HepG2 (cell line): Measurements from ENCODE around the gene NAV2. TPM values are rescaled to one million over a fixed set of nuclear protein-coding genes. Genes with fewer than 3 reads are reported as not detected.

Experiments used
- ATAC-seq: fragments of 200-7000 bp; cut with Tn5 transposase; 3 replicates; pipeline ENCODE4 v1.9.1; 2020; ENCODE audit warnings: mild to moderate bottlenecking, moderate library complexity
- BruUV-seq: library from RNA; stranded (reverse); fragments of 400-500 nt; replicated peaks from 2 replicates; lab custom pipeline; 2021; lab: Mats Ljungman, UMichigan
- CTCF ChIA-PET: fragments of 300-600 bp; formaldehyde crosslinking; extraction: SDS; loops from one replicate; lab custom pipeline; 2021; ENCODE audit warnings: low total read pairs, inconsistent platforms, low intra/inter-chr PET ratio; lab: Yijun Ruan, JAX
- POLR2A ChIA-PET: fragments of 350-600 bp; sonication (Branson Sonifier 250); formaldehyde crosslinking; loops from one replicate; lab custom pipeline; 2020; ENCODE audit warnings: antibody characterized with exemption, inconsistent platforms; lab: Yijun Ruan, JAX
- DNase-seq: peaks from one replicate; pipeline ENCODE4 v3.0.0-alpha.2; 2015; ENCODE audit warnings: low spot score
- FAIRE-seq: peaks from 3 replicates; lab custom pipeline; 2011; peaks lifted over from hg19 to GRCh38; lab: Jason Lieb, UNC
- H2AFZ ChIP-seq: one replicate; pipeline ENCODE4 v1.6.1; 2011; ENCODE audit warnings: low read length, inconsistent platforms
- H3K27ac ChIP-seq: fragments of 300-600 bp; 3 replicates; pipeline ENCODE4 v1.8.0; 2011; ENCODE audit warnings: mixed run types, mild to moderate bottlenecking, mixed read lengths, low read length, inconsistent platforms; ENCODE audit not compliant: insufficient read depth; ENCODE audit errors: extremely low read length
- H3K27me3 ChIP-seq, 2 experiments: fragments of 200-600 bp in 1 of 2; 2 replicates in 1 of 2; 3 replicates in 1 of 2; pipeline versions ENCODE4 v1.6.0 to v1.8.0; 2011; ENCODE audit warnings: low read length in 2 of 2, mild to moderate bottlenecking in 2 of 2, moderate library complexity in 2 of 2, inconsistent platforms in 1 of 2; ENCODE audit not compliant: insufficient read depth in 2 of 2, control insufficient read depth in 1 of 2
- H3K36me3 ChIP-seq, 2 experiments: fragments of 200-600 bp in 1 of 2; replicated peaks in 1 of 2; 2 replicates in 1 of 2; 3 replicates in 1 of 2; pipeline versions ENCODE4 v1.5.1 to v1.8.0; 2011; ENCODE audit warnings: low read length in 2 of 2, inconsistent platforms in 1 of 2; ENCODE audit not compliant: insufficient read depth in 2 of 2, control insufficient read depth in 1 of 2
- H3K4me1 ChIP-seq: 2 replicates; pipeline ENCODE4 v1.5.1; 2012; ENCODE audit warnings: low read length, inconsistent platforms; ENCODE audit not compliant: insufficient read depth
- H3K4me2 ChIP-seq: 2 replicates; pipeline ENCODE4 v1.6.0; 2011; ENCODE audit warnings: low read depth, low read length, inconsistent platforms
- H3K4me3 ChIP-seq, 3 experiments: fragments of 200-600 bp in 1 of 3; sonication (generic), shearing (Covaris generic) in 1 of 3; replicated peaks in 1 of 3; 2 replicates each; pipeline ENCODE4 v1.5.1; 2011 to 2016; ENCODE audit warnings: low read length in 3 of 3, inconsistent platforms in 2 of 3, low read depth in 2 of 3, mild to moderate bottlenecking in 2 of 3, control low read depth in 1 of 3, mixed read lengths in 1 of 3; ENCODE audit not compliant: insufficient read depth in 1 of 3
- H3K79me2 ChIP-seq: one replicate; pipeline ENCODE4 v1.6.1; 2011; ENCODE audit warnings: low read length, inconsistent platforms; ENCODE audit not compliant: insufficient read depth
- H3K9ac ChIP-seq: 2 replicates; pipeline ENCODE4 v1.6.0; 2011; ENCODE audit warnings: mild to moderate bottlenecking, low read depth, low read length, inconsistent platforms; ENCODE audit not compliant: insufficient read depth
- H3K9me3 ChIP-seq: 2 replicates; pipeline ENCODE4 v1.5.1; 2012; ENCODE audit warnings: mild to moderate bottlenecking, low read length
- H4K20me1 ChIP-seq: 2 replicates; pipeline ENCODE4 v1.6.0; 2011; ENCODE audit warnings: inconsistent platforms, mild to moderate bottlenecking, low read length, moderate library complexity; ENCODE audit not compliant: insufficient read depth
- EP300 ChIP-seq, 3 experiments: sonication (generic) in 1 of 3; formaldehyde crosslinking in 1 of 3; IDR thresholded peaks; 2 replicates each; pipeline versions ENCODE4 v1.5.1 to v1.6.1; 2011 to 2020; ENCODE audit warnings: low read depth in 2 of 3, low read length in 2 of 3, borderline replicate concordance in 1 of 3, improper control_type of control experiment in 1 of 3, mild to moderate bottlenecking in 1 of 3, missing genetic modification reagents in 1 of 3, moderate library complexity in 1 of 3
- GTF3A ChIP-seq: sonication (generic); formaldehyde crosslinking; conservative IDR thresholded peaks from 2 replicates; pipeline ENCODE4 v1.4.0; 2020; ENCODE audit warnings: mild to moderate bottlenecking, missing genetic modification reagents
- HIVEP1 ChIP-seq: sonication (generic); formaldehyde crosslinking; IDR thresholded peaks from 2 replicates; pipeline ENCODE4 v1.4.0; 2020; ENCODE audit warnings: mild to moderate bottlenecking, missing genetic modification reagents
- MIXL1 ChIP-seq: IDR thresholded peaks from 2 replicates; pipeline ENCODE4 v1.6.1; 2016
- NAIF1 ChIP-seq: sonication (generic); formaldehyde crosslinking; IDR thresholded peaks from 2 replicates; pipeline ENCODE4 v1.5.0; 2020; ENCODE audit warnings: mild to moderate bottlenecking, missing genetic modification reagents, borderline replicate concordance
- PCBP2 ChIP-seq: fragments of 200-400 bp; formaldehyde crosslinking; optimal IDR thresholded peaks from 2 replicates; pipeline ENCODE3; 2018; ENCODE audit warnings: low read length, low read depth; ENCODE audit not compliant: poor library complexity, severe bottlenecking
- POLR2G ChIP-seq: fragments of 200-400 bp; formaldehyde crosslinking; IDR thresholded peaks from 2 replicates; pipeline ENCODE4 v1.6.1; 2018; ENCODE audit warnings: mild to moderate bottlenecking, low read depth, low read length, moderate library complexity
- RARA ChIP-seq: IDR thresholded peaks from 2 replicates; pipeline ENCODE4 v1.6.1; 2016; ENCODE audit warnings: missing genetic modification reagents, missing compliant biosample characterization
- STAG1 ChIP-seq: sonication (generic); formaldehyde crosslinking; IDR thresholded peaks from 2 replicates; pipeline ENCODE4 v1.4.0; 2020; ENCODE audit warnings: missing genetic modification reagents
- ZBTB4 ChIP-seq: sonication (generic); formaldehyde crosslinking; IDR thresholded peaks from 2 replicates; pipeline ENCODE4 v1.4.0; 2020; ENCODE audit warnings: missing genetic modification reagents, mild to moderate bottlenecking, borderline replicate concordance
- ZFP37 ChIP-seq: sonication (generic); formaldehyde crosslinking; IDR thresholded peaks from 2 replicates; pipeline ENCODE4 v1.4.0; 2020; ENCODE audit warnings: missing genetic modification reagents, borderline replicate concordance
- ZNF10 ChIP-seq: sonication (generic); formaldehyde crosslinking; IDR thresholded peaks from 2 replicates; pipeline ENCODE4 v1.4.0; 2020; ENCODE audit warnings: mild to moderate bottlenecking, low read depth, missing genetic modification reagents, borderline replicate concordance
- ZNF180 ChIP-seq: sonication (generic); formaldehyde crosslinking; IDR thresholded peaks from 2 replicates; pipeline ENCODE4 v1.4.0; 2020; ENCODE audit warnings: low read depth, missing genetic modification reagents, borderline replicate concordance
- ZNF563 ChIP-seq: sonication (generic); formaldehyde crosslinking; IDR thresholded peaks from 2 replicates; pipeline ENCODE4 v1.8.0; 2022; ENCODE audit warnings: mild to moderate bottlenecking, moderate library complexity, missing genetic modification reagents
- ZNF576 ChIP-seq: sonication (generic); formaldehyde crosslinking; IDR thresholded peaks from 2 replicates; pipeline ENCODE4 v1.4.0; 2020; ENCODE audit warnings: mild to moderate bottlenecking, missing genetic modification reagents
- ZNF598 ChIP-seq: sonication (generic); formaldehyde crosslinking; IDR thresholded peaks from 2 replicates; pipeline ENCODE4 v1.5.1; 2020; ENCODE audit warnings: mild to moderate bottlenecking, missing genetic modification reagents, borderline replicate concordance
- ZNF776 ChIP-seq: sonication (generic); formaldehyde crosslinking; IDR thresholded peaks from 2 replicates; pipeline ENCODE4 v1.4.0; 2020; ENCODE audit warnings: mild to moderate bottlenecking, missing genetic modification reagents
- WGBS: methylation state at CpG from one replicate; pipeline ENCODE4 v1.1.6; 2017; ENCODE audit warnings: low lambda C conversion rate; 5-methylcytosine and 5-hydroxymethylcytosine counted together
- in situ Hi-C: cut with HindIII; loops from 2 replicates; pipeline ENCODE4 v1.10.0; 2017; ENCODE audit warnings: low pct_unique_long_range_greater_than_20kb; ENCODE audit not compliant: extremely low pct_ligation_motif_present
- intact Hi-C: fragments of 100-400 bp; cut with micrococcal nuclease; formaldehyde crosslinking; loops from one replicate; pipeline ENCODE4 v1.10.0; 2022; ENCODE audit not compliant: unreplicated experiment
- polyA plus RNA-seq, 8 experiments: library from polyadenylated mRNA; depleted of rRNA in 3 of 8; stranded (reverse) in 7 of 8; unstranded in 1 of 8; fragments of >200 nt; fragmentation: Illumina TruSeq in 4 of 8; extraction: Trizol in 4 of 8; gene quantifications; 2 replicates each; pipeline versions ENCODE4 v1.2.1 to v1.2.3, GENCODE V29; 2011 to 2016; ENCODE audit warnings: low read depth in 4 of 8, missing spikeins in 1 of 8, mixed read lengths in 1 of 8; ENCODE audit not compliant: insufficient read depth in 1 of 8
- total RNA-seq, 5 experiments: library from RNA; depleted of rRNA; stranded (reverse); fragments of >200 nt; fragmentation: Illumina TruSeq; extraction: Trizol; gene quantifications; 2 replicates each; pipeline ENCODE4 v1.2.3, GENCODE V29; 2016; ENCODE audit warnings: low read depth in 1 of 5
- TF ChIP-seq, protein P1 (sequence below): sonication (generic); formaldehyde crosslinking; IDR thresholded peaks from 2 replicates; pipeline ENCODE4 v1.4.0; 2020; ENCODE audit warnings: mild to moderate bottlenecking, low read depth, missing genetic modification reagents
- TF ChIP-seq, protein P2 (sequence below): sonication (generic); formaldehyde crosslinking; IDR thresholded peaks from 2 replicates; pipeline ENCODE4 v1.4.0; 2020; ENCODE audit warnings: missing genetic modification reagents, mild to moderate bottlenecking, borderline replicate concordance

The NAV2 gene
- total and polyA plus RNA-seq, 2 of the 13 experiments (the other 11 are each of a cell fraction or from before 2014, with no cell fraction given), result 9.3 to 34.6 TPM

- ATAC-seq, result peak; percentile 64
- ChIA-PET POLR2A (no interaction called here), CTCF (interaction anchor here (0.7 to 2.6 kb wide), 4 partner anchors 35 to 346 kb away, joined by 3 to 16 read pairs (median 6); no protein-coding TSS in a partner anchor)
- H3K4me3 ChIP-seq, result no peak overlapping the region
- intact Hi-C loops (loop anchor here (1.0 to 10.0 kb wide), 6 partner anchors 161 to 833 kb away; no protein-coding TSS in a partner anchor), in situ Hi-C loops (loop anchor here (5.0 to 10.0 kb wide), 3 partner anchors 161 to 829 kb away; no protein-coding TSS in a partner anchor)
- H3K9ac ChIP-seq, result no peak overlapping the region
- peak; percentile 62 for FAIRE-seq
- H3K27me3 ChIP-seq, result peaks cover 0 to 10% of the 10 kb centered on the region in 2 experiments; a peak in 2 of 5 replicates
- H2AFZ ChIP-seq, result no peak overlapping the region
- WGBS, result 13% methylated on average over 1 of the region's 1 CpG
- H3K27ac ChIP-seq, result no peak overlapping the region
- H3K9me3 ChIP-seq, result no peaks in the 10 kb centered on the region
- BruUV-seq, result no TSS peak
- peaks cover 34% of the 10 kb centered on the region for H3K4me1 ChIP-seq
- H3K36me3 ChIP-seq, result no peaks in the 10 kb centered on the region
- DNase-seq, result peak; percentile 60
- no peaks in the 10 kb centered on the region for H4K20me1 ChIP-seq
- H3K79me2 ChIP-seq, result no peaks in the 10 kb centered on the region
- H3K4me2 ChIP-seq, result no peak overlapping the region
- TF ChIP-seq MIXL1 (CRISPR knock-in tag), result no peak
- TF ChIP-seq ZNF598, result no peak
- TF ChIP-seq STAG1, result peak; percentile 85
- TF ChIP-seq ZNF180 (CRISPR knock-in tag), result no peak
- no peak for TF ChIP-seq EP300 (IDR thresholded peaks at IDR 0.05; ENCODE audit: low read depth in 2 of 2, low read length in 2 of 2)
- TF ChIP-seq EP300 (CRISPR knock-in tag; IDR thresholded peaks at IDR 0.05; ENCODE audit: borderline replicate concordance), result no peak
- TF ChIP-seq RARA (CRISPR knock-in tag), result no peak
- TF ChIP-seq ZNF576 (CRISPR knock-in tag), result no peak
- TF ChIP-seq ZBTB4 (CRISPR knock-in tag), result no peak
- TF ChIP-seq POLR2G, result no peak
- no peak for TF ChIP-seq ZNF776
- no peak for TF ChIP-seq HIVEP1 (CRISPR knock-in tag)
- no peak for TF ChIP-seq GTF3A (CRISPR knock-in tag)
- TF ChIP-seq, protein P1, sequence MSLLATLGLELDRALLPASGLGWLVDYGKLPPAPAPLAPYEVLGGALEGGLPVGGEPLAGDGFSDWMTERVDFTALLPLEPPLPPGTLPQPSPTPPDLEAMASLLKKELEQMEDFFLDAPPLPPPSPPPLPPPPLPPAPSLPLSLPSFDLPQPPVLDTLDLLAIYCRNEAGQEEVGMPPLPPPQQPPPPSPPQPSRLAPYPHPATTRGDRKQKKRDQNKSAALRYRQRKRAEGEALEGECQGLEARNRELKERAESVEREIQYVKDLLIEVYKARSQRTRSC (CRISPR knock-in tag), result no peak
- no peak for TF ChIP-seq PCBP2
- TF ChIP-seq NAIF1 (CRISPR knock-in tag), result 0 out of 2 replicates have a peak, but pooled peaks have one; percentile 32
- TF ChIP-seq ZNF10, result no peak
- TF ChIP-seq ZFP37 (CRISPR knock-in tag), result no peak
- no peak for TF ChIP-seq ZNF563 (CRISPR knock-in tag)
- TF ChIP-seq, protein P2, sequence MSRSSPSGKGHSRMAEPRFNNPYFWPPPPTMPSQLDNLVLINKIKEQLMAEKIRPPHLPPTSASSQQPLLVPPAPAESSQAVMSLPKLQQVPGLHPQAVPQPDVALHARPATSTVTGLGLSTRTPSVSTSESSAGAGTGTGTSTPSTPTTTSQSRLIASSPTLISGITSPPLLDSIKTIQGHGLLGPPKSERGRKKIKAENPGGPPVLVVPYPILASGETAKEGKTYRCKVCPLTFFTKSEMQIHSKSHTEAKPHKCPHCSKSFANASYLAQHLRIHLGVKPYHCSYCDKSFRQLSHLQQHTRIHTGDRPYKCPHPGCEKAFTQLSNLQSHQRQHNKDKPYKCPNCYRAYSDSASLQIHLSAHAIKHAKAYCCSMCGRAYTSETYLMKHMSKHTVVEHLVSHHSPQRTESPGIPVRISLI, result peak; percentile 92
These were observed 191.0 kb downstream of the NAV2 start for GRCh38 chr11:19903620-19904069.
